Naive B cell (primary cell): ENCODE measurements around the gene CYS1. TPM values are rescaled to one million over a fixed set of nuclear protein-coding genes. Genes with fewer than 3 reads are reported as not detected.

Experiments
- ATAC-seq, 2 donors: fragments of 150-1000 bp; cut with Tn5 transposase; 2 replicates each; pipeline ENCODE4 v1.10.0; 2021; ENCODE audit warnings: low read depth in 2 of 2, mild to moderate bottlenecking in 2 of 2, moderate library complexity in 2 of 2
- DNase-seq: peaks from one replicate; pipeline ENCODE4 v3.0.0; 2022
- H3K27ac Mint-ChIP-seq, 6 donors: one replicate each; pipeline ENCODE4 v1.8.0; 2020 to 2022; ENCODE audit warnings: mild to moderate bottlenecking in 6 of 6, mixed read lengths in 6 of 6, moderate library complexity in 5 of 6, inconsistent platforms in 2 of 6
- H3K27me3 Mint-ChIP-seq, 3 donors: one replicate each; pipeline ENCODE4 v1.8.0; 2021 to 2022; ENCODE audit warnings: mixed read lengths in 3 of 3, mild to moderate bottlenecking in 1 of 3
- H3K36me3 Mint-ChIP-seq, 2 donors: one replicate each; pipeline ENCODE4 v1.8.0; 2020 to 2022; ENCODE audit warnings: mixed read lengths in 2 of 2, inconsistent platforms in 1 of 2, mild to moderate bottlenecking in 1 of 2
- H3K4me1 Mint-ChIP-seq, 3 donors: one replicate each; pipeline ENCODE4 v1.8.0; 2020 to 2022; ENCODE audit warnings: mixed read lengths in 3 of 3, inconsistent platforms in 1 of 3, mild to moderate bottlenecking in 1 of 3, moderate library complexity in 1 of 3
- H3K4me3 Mint-ChIP-seq, 8 donors: one replicate each; pipeline ENCODE4 v1.8.0; 2020 to 2022; ENCODE audit warnings: mild to moderate bottlenecking in 8 of 8, mixed read lengths in 8 of 8, moderate library complexity in 8 of 8, inconsistent platforms in 2 of 8
- H3K9me3 Mint-ChIP-seq, 7 donors: one replicate each; pipeline ENCODE4 v1.8.0; 2020 to 2022; ENCODE audit warnings: mixed read lengths in 7 of 7, mild to moderate bottlenecking in 5 of 7, inconsistent platforms in 2 of 7, moderate library complexity in 1 of 7
- polyA plus RNA-seq, 6 donors: library from polyadenylated mRNA; unstranded; fragments of 300-500 nt; fragmentation: Illumina TruSeq; gene quantifications; one replicate each; pipeline ENCODE4 v1.2.3, GENCODE V29; 2021; ENCODE audit warnings: low read depth in 6 of 6

CYS1 gene
- polyA plus RNA-seq, 6 donors from 2014 or later, result not detected

DNA sequence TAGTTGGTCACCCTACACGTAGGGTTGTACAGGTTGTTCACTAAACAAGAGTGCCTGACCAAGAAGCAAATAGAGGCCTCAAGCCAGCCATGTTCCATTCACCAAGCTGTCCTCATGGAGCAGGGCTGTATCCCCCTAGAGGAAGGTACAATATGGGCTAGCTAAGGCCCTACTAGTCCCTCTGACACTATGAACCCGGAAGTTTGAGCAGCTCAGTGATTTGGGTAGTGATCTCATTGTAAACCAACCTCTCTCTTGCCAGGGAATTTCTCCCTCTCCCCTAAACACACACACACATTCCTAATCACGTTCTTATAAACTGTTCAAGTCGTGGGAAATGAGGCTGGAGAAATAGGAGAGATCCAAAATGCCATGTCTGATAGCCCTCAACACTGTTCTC lies 6.7 kb upstream of the CYS1 start:
- Mint-ChIP-seq H3K27me3 (peaks cover 30 to 62% (median 51%) of the 10 kb centered on the region in 3 donors), H3K36me3 (peaks cover 5 to 7% of the 10 kb centered on the region in 2 donors)

GRCh38 chr2:10085668-10086059 lies 5.5 kb upstream of the CYS1 start:
- Mint-ChIP-seq H3K4me1 (peaks cover 0 to 9% (median 6%) of the 10 kb centered on the region in 3 donors), H3K9me3 (no peaks in the 10 kb centered on the region), H3K4me3 (no peak overlapping the region), H3K27me3 (peaks cover 34 to 65% (median 50%) of the 10 kb centered on the region in 3 donors), H3K36me3 (peaks cover under 1 to 5% of the 10 kb centered on the region in 2 donors), H3K27ac (no peak overlapping the region)
- ATAC-seq (no peak), DNase-seq (no peak)

More for the DNA sequence above, 6.7 kb upstream of the CYS1 start:
- no peak overlapping the region for H3K27ac Mint-ChIP-seq
- H3K9me3 Mint-ChIP-seq, result peaks cover 0 to 5% (median under 1%) of the 10 kb centered on the region in 7 donors
- H3K4me1 Mint-ChIP-seq, result peaks cover 5 to 11% (median 6%) of the 10 kb centered on the region in 3 donors
- ATAC-seq (no peak), DNase-seq (no peak)
- no peak overlapping the region for H3K4me3 Mint-ChIP-seq

GRCh38 chr2:10085043-10085667 lies 4.9 kb upstream of the CYS1 start:
- no peaks in the 10 kb centered on the region for H3K9me3 Mint-ChIP-seq
- H3K27ac Mint-ChIP-seq, result no peak overlapping the region
- DNase-seq (no peak), ATAC-seq (no peak)
- peaks cover 0 to 9% (median 5%) of the 10 kb centered on the region in 3 donors for H3K4me1 Mint-ChIP-seq
- peaks cover 34 to 65% (median 49%) of the 10 kb centered on the region in 3 donors for H3K27me3 Mint-ChIP-seq
- peaks cover 0 to 5% of the 10 kb centered on the region in 2 donors for H3K36me3 Mint-ChIP-seq
- H3K4me3 Mint-ChIP-seq, result no peak overlapping the region

DNA sequence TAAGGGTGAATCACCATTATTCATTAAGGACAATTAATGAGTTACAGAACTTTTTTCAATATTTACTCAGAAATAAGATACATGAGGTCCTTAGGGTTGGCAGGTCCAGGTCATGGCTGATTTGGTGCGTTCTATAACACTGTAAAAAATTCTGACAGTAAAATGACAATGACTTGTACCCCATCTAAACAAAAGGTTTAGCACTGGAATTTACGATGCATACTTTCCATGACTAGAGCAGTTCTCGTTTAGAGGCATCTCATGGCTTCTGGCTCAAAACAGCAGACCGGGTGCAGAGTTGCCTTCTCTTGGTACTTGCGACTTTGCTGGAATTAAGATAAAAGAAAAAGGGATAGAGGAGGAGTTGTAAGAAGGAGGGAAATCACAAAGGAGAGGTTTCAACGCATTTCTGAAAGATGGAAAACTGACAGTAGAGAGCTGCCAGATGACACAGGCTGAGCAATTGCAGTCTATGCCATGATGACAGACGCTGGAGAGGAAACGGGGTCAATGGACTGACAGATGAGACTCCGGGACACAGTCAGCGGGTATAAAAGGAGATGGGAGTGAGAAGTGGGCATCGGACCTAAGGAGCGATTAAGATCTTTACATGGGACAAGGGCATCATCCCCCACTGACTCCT lies 4.1 kb upstream of the CYS1 start:
- Mint-ChIP-seq H3K4me1 (peaks cover 0 to 9% (median under 1%) of the 10 kb centered on the region in 3 donors), H3K9me3 (no peaks in the 10 kb centered on the region), H3K36me3 (peaks cover 0 to 6% of the 10 kb centered on the region in 2 donors), H3K27me3 (peaks cover 35 to 66% (median 49%) of the 10 kb centered on the region in 3 donors), H3K4me3 (no peak overlapping the region), H3K27ac (peak overlapping the region in 1 of 6 donors; percentile 79)
- ATAC-seq (no peak), DNase-seq (no peak)

GRCh38 chr2:10083692-10084211 lies 3.5 kb upstream of the CYS1 start:
- no peak overlapping the region for H3K27ac Mint-ChIP-seq
- peaks cover 0 to 10% of the 10 kb centered on the region in 2 donors for H3K36me3 Mint-ChIP-seq
- ATAC-seq (no peak), DNase-seq (no peak)
- peak overlapping the region in 2 of 8 donors; percentile 7 to 8 for H3K4me3 Mint-ChIP-seq
- H3K27me3 Mint-ChIP-seq, result peaks cover 41 to 72% (median 55%) of the 10 kb centered on the region in 3 donors
- no peaks in the 10 kb centered on the region for H3K9me3 Mint-ChIP-seq
- peaks cover 6 to 14% (median 6%) of the 10 kb centered on the region in 3 donors for H3K4me1 Mint-ChIP-seq

DNA sequence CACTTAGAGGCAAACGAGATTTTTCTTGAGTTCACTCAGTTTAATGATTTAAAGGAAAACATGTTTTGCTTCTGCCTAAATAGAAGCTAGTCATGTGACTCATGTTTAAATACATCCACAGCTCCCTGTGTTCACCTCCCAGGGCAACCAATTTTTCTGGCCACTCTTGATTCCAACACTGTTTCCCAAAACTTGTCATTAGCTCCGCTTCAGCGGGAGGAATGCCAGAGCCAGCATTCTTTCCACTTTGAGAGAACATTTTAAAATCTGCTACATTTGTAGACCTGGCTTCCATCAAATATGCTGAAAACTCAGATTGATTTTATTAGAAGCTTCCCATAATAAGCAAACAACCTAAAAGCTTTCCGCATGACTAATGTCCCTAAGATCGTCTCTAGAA lies 2.8 kb upstream of the CYS1 start:
- Mint-ChIP-seq H3K27me3 (peaks cover 48 to 79% (median 62%) of the 10 kb centered on the region in 3 donors), H3K27ac (no peak overlapping the region), H3K4me1 (peaks cover 7 to 17% (median 11%) of the 10 kb centered on the region in 3 donors), H3K4me3 (no peak overlapping the region), H3K36me3 (peaks cover 6 to 10% of the 10 kb centered on the region in 2 donors), H3K9me3 (no peaks in the 10 kb centered on the region)
- ATAC-seq, result no peak
- no peak for DNase-seq

GRCh38 chr2:10080536-10081304 lies 509 bp upstream of the CYS1 start:
- Mint-ChIP-seq H3K4me3 (peak overlapping the region; percentile 42 to 87 (median 73)), H3K27ac (peak overlapping the region in 1 of 6 donors; percentile 79), H3K9me3 (no peaks in the 10 kb centered on the region), H3K27me3 (peaks cover 60 to 81% (median 77%) of the 10 kb centered on the region in 3 donors), H3K36me3 (peaks cover 5 to 8% of the 10 kb centered on the region in 2 donors), H3K4me1 (peaks cover 7 to 17% (median 11%) of the 10 kb centered on the region in 3 donors)
- DNase-seq (no peak), ATAC-seq (peak; percentile 21 to 46)

DNA sequence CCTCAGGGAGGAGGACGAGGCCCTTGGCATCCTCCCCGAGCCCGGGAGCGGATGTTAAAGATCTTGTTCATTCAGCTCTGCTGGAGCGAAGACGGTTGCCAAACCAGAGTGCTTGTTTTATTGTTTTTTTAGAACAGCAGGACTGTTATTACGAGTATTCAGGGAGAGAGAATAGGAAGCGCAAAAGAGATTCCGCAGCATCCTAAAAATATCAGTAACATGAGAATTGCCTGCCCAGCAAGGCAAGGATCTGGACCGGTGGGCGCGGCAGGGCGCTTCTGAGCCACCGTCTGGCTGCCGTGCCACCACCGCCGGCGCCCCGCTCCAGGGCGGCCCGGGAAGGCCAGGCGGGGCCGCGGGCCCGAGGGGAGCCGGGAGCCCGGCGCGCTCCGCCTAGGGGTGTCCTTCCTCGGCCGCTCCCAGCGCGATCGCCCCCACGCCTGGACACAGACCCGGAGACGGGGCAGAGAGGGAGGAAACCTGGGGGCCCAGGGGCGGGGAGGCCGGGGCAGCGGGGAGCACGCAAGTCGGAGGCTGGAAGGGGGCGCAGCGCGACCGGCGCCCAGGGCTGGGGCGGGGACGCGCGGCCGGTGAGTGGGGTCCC lies 843 bp downstream of the CYS1 start:
- peaks cover 7 to 17% (median 11%) of the 10 kb centered on the region in 3 donors for H3K4me1 Mint-ChIP-seq
- no peaks in the 10 kb centered on the region for H3K9me3 Mint-ChIP-seq
- H3K4me3 Mint-ChIP-seq, result peak overlapping the region; percentile 75 to 91 (median 83)
- DNase-seq (no peak), ATAC-seq (peak; percentile 47 to 55)
- H3K27me3 Mint-ChIP-seq, result peaks cover 61 to 81% (median 77%) of the 10 kb centered on the region in 3 donors
- peak overlapping the region in 1 of 6 donors; percentile 45 for H3K27ac Mint-ChIP-seq
- H3K36me3 Mint-ChIP-seq, result peaks cover 5 to 8% of the 10 kb centered on the region in 2 donors

DNA sequence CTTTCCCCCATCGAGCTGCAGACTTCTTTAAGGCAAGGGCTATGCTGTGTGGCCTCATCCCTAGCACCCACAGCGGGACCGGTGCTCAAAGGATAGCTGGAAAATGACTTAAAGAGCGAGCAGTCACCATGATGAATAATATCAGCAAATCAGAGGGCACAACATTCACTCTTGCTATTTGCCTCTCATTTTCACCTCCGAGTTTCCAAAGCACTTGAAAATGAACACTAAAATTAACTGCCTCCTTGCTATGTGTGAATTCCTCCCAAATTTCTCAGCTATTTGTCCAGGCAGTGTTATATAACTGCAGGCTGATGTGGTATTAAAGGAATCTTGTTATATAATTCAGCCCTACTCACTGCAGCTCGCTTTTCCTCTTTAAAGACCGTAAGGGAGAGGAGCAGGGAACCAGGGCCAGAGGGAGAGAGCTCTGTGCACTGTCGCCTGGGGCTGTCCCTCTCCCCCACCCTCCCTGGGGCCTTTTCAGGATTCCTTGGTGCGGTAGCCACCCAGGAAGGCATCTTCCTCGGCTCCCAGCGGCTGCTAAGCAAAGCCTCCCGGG lies 1.4 kb downstream of the CYS1 start:
- Mint-ChIP-seq H3K27ac (peak overlapping the region in 2 of 6 donors; percentile 18 to 45), H3K27me3 (peaks cover 62 to 81% (median 77%) of the 10 kb centered on the region in 3 donors)
- peak; percentile 4 to 8 for ATAC-seq

DNA sequence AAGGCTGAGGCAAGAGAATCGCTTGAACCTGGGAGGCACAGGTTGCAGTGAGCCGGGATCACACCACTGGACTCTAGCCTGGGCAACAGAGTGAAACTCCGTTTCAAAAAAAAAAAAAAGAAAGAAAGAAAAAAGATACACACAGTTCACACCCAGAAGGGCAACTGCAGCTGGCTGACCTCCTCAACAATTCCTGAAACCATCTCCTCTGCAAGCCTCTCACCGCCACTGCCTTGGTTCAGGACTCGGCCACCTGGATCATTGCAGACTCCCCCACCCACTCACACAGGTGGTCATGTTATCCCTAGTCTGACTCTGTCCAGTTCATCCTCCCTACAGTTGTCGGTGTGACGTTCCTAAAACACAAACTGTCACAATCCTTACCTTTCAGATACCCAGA lies 2.2 kb downstream of the CYS1 start:
- no peak for ATAC-seq
- H3K36me3 Mint-ChIP-seq, result peaks cover 5 to 8% of the 10 kb centered on the region in 2 donors
- H3K4me1 Mint-ChIP-seq, result peaks cover 7 to 17% (median 11%) of the 10 kb centered on the region in 3 donors
- H3K9me3 Mint-ChIP-seq, result no peaks in the 10 kb centered on the region
- H3K4me3 Mint-ChIP-seq, result peak overlapping the region in 4 of 8 donors; percentile 12 to 72 (median 38)
- DNase-seq, result no peak
- peaks cover 60 to 81% (median 77%) of the 10 kb centered on the region in 3 donors for H3K27me3 Mint-ChIP-seq
- no peak overlapping the region for H3K27ac Mint-ChIP-seq

More for the DNA sequence above, 1.4 kb downstream of the CYS1 start:
- Mint-ChIP-seq H3K36me3 (peaks cover 5 to 8% of the 10 kb centered on the region in 2 donors), H3K4me1 (peaks cover 7 to 17% (median 11%) of the 10 kb centered on the region in 3 donors), H3K9me3 (no peaks in the 10 kb centered on the region), H3K4me3 (peak overlapping the region; percentile 75 to 91 (median 83))
- no peak for DNase-seq

DNA sequence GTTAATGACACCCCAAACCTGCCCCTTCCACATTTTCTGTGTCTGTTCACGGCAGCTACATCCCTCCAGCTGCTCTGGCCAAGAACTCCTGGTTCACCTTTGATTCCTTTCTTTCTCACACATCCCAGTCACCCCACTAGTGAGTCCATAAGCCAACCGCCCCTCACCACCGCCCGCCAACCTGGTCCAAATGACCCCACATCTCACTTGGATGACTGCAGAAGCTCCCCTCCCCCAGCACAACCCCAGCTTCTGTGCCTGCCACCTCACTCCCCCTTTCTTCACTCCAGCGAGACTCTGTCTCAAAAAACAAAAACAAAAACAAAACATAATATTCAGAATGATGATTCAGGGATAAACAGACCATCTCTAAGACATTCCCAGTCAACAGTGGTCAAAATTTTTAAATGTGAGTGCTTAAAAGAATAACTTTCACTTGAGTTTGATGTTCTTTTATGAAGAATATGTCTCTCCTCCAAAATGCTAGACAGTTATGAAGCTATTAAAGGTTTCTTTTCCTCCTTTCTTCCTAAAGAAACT lies 3.2 kb downstream of the CYS1 start:
- DNase-seq (no peak), ATAC-seq (no peak)
- no peak overlapping the region for H3K27ac Mint-ChIP-seq
- H3K9me3 Mint-ChIP-seq, result peaks cover 0 to 1% (median 0%) of the 10 kb centered on the region in 7 donors
- peak overlapping the region in 1 of 8 donors; percentile 34 for H3K4me3 Mint-ChIP-seq
- H3K27me3 Mint-ChIP-seq, result peaks cover 62 to 84% (median 79%) of the 10 kb centered on the region in 3 donors
- peaks cover 12 to 21% (median 19%) of the 10 kb centered on the region in 3 donors for H3K4me1 Mint-ChIP-seq
- H3K36me3 Mint-ChIP-seq, result peaks cover 5 to 8% of the 10 kb centered on the region in 2 donors

- H3K27ac Mint-ChIP-seq, result no peak overlapping the region
- peaks cover 62 to 82% (median 73%) of the 10 kb centered on the region in 3 donors for H3K27me3 Mint-ChIP-seq
Observed at GRCh38 chr2:10076511-10076910, 3.7 kb downstream of the CYS1 start.

More at GRCh38 chr2:10076511-10076910, 3.7 kb downstream of the CYS1 start:
- ATAC-seq (no peak), DNase-seq (no peak)
- Mint-ChIP-seq H3K36me3 (peaks cover 5 to 8% of the 10 kb centered on the region in 2 donors), H3K9me3 (peaks cover 0 to 1% (median 0%) of the 10 kb centered on the region in 7 donors), H3K4me3 (no peak overlapping the region), H3K4me1 (peaks cover 12 to 19% (median 18%) of the 10 kb centered on the region in 3 donors)
